D721Med (cell line): Measurements from ENCODE around the gene TSPAN5.

Experiments used
- DNase-seq: peaks from one replicate; pipeline ENCODE4 v3.0.0; 2011; ENCODE audit warnings: low spot score; ENCODE audit not compliant: insufficient read length
- FAIRE-seq: peaks from 2 replicates; lab custom pipeline; 2011; peaks lifted over from hg19 to GRCh38; lab: Jason Lieb, UNC
- CTCF ChIP-seq: IDR thresholded peaks from 2 replicates; pipeline ENCODE4 v1.5.1; 2012; ENCODE audit warnings: mild to moderate bottlenecking, control low read depth; ENCODE audit not compliant: insufficient read depth; ENCODE audit errors: missing control alignments

Gene TSPAN5

DNA sequence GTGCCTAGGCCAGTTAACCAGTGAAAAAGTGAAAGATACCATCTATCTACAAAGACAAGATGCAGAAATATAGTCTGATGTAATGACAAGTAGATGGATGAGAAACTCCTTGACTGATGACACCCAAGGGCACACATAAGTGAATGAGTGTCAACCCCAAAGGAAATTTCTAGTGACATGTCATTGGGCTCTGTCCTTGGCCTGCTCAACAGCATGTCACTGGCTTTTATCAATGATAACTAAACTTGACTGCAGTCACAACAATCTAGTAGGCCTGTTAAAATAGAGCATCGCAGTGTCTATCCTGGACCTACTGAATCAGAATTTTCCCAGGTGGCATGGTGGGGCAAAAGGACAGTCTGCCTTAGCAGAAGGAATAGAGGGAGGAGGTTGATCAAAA lies 155.8 kb downstream of the TSPAN5 start:
- TF ChIP-seq CTCF: no peak

GRCh38 chr4:98502031-98502430 lies 156.4 kb downstream of the TSPAN5 start:
- no peak for TF ChIP-seq CTCF
- no peak for DNase-seq
- FAIRE-seq: peak; percentile 16

More for the DNA sequence above, 155.8 kb downstream of the TSPAN5 start:
- DNase-seq (no peak), FAIRE-seq (no peak)

DNA sequence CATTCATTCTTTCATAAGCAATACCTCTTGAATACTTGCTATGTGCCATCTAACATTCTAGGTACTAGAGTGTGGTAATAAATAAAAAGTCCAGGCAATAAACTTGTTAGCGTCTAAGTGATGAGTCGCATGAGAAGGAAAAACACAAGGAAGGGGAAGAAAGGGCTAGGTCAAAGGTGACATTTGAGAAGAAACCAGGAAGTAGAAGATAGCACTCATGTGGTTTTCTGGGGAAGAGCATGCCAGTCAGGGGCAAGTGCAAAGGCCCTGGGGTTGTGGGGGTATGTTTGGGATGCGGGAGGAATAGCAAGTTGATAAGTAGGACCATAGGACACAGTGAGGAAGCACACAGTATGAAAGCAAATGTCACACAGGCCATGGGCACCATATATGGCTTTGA lies 157.0 kb downstream of the TSPAN5 start:
- TF ChIP-seq CTCF: no peak
- FAIRE-seq: no peak
- DNase-seq: no peak

GRCh38 chr4:98498774-98499173 lies 159.6 kb downstream of the TSPAN5 start:
- TF ChIP-seq CTCF: no peak
- DNase-seq (no peak), FAIRE-seq (no peak)

GRCh38 chr4:98496152-98496845 lies 162.1 kb downstream of the TSPAN5 start:
- FAIRE-seq (no peak), DNase-seq (no peak)
- no peak for TF ChIP-seq CTCF

- no peak for TF ChIP-seq CTCF
- DNase-seq (no peak), FAIRE-seq (no peak)
These were observed 165.1 kb downstream of the TSPAN5 start for GRCh38 chr4:98493296-98493695.

DNA sequence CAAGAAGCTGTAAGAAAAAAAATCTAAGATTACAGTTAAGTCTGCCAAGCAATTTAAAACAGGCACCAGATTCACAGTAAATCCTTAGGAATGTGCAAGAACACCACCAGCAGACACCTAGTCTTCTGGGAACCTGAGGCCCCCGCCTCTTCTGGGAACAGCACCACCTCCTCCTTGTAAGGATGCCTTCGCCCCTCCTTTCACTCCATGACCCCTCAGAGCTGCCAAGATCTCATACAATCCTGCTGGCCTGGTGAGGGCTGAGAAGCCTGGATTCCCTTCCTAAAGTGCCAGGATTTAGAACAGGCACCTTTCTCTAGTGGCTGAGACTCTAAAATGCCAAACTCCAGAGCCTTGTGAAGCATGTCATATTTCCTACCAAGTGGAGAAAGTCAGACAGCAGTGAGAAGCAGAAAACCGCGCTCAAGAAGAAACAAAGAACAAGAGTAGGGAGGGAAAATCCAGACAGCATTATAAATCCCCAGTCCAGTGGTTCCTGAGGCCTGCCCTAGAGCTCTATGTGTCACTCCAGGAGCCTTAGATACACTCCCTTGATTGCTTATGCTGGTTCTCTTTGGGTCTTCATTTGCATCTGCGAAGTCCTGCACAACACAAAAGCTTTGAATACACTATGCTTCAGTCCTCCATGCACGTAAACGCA lies 166.4 kb downstream of the TSPAN5 start:
- DNase-seq (no peak), FAIRE-seq (no peak)
- TF ChIP-seq CTCF: no peak
